RPMI7951 (cell line): ENCODE measurements around the gene AKR1B1. TPM values are rescaled to one million over a fixed set of nuclear protein-coding genes. Genes with fewer than 3 reads are reported as not detected.
"Not testable (repeated sequence)": the region's sequence is repeated elsewhere in the genome, so short reads cannot be mapped to it uniquely, and the experiment has no call there.

ENCODE experiments used
- DNase-seq: peaks from one replicate; pipeline ENCODE4 v3.0.0-alpha.2; 2012; ENCODE audit warnings: low read depth
- total RNA-seq: library from RNA; depleted of rRNA; stranded (reverse); fragments of >200 nt; shearing (Covaris generic); gene quantifications from 2 replicates; pipeline ENCODE4 v1.2.3, GENCODE V29; 2014; rRNA removed

Gene AKR1B1
- total RNA-seq: 353 and 358 TPM in 2 replicates

DNA sequence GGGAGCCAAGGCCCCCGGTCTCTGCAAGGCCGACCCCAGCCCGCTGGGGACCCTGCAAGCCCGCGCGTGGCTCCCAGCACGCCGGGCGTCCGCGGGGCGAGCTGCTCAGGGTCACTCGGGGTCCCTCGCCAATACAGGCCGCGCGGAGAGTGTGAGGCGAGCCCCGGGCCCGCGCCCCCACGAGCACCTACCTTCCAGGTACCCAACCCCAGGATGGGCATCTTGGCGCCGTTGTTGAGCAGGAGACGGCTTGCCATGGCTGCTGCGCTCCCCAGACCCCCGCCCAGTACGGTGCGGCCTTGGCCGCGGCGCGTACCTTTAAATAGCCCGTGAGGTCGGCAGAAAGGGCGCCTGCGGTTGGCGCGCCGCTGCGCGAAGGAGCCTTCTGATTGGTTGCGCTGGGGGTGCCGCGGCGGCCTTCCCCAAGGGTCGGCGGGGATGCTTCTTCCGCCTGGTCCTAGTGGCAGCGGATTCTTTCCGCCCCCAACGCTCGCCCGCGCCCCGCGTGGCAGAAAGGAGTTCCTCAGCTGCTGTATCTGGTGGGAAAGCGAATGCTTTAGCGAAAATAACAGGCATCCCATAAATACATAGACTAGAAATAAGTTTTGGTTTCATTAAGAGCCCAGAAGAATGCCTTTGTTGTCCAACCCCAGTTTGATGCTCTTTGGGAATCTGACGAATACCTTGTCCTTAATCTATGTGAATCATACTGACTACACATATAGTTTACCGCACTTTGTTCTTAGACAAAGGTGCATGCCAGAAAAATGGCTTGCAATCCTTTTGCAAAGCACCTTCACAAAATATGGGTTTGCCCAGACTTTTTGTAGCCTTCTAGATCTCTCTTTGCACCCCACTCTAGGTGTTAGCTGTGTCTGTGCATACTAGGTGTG is at the start of gene AKR1B1:
AKR1B1 (minus strand) TSS at position 295 of the 893 bp plus-strand sequence; CDS start at position 257, 38 bp downstream.
- peak; percentile 92 for DNase-seq

GRCh38 chr7:134505856-134506255 is 47.0 kb upstream of the AKR1B1 start:
- DNase-seq: no peak

- DNase-seq: peak; percentile 44
Measured at GRCh38 chr7:134504660-134505164, 45.8 kb upstream of the AKR1B1 start.

DNA sequence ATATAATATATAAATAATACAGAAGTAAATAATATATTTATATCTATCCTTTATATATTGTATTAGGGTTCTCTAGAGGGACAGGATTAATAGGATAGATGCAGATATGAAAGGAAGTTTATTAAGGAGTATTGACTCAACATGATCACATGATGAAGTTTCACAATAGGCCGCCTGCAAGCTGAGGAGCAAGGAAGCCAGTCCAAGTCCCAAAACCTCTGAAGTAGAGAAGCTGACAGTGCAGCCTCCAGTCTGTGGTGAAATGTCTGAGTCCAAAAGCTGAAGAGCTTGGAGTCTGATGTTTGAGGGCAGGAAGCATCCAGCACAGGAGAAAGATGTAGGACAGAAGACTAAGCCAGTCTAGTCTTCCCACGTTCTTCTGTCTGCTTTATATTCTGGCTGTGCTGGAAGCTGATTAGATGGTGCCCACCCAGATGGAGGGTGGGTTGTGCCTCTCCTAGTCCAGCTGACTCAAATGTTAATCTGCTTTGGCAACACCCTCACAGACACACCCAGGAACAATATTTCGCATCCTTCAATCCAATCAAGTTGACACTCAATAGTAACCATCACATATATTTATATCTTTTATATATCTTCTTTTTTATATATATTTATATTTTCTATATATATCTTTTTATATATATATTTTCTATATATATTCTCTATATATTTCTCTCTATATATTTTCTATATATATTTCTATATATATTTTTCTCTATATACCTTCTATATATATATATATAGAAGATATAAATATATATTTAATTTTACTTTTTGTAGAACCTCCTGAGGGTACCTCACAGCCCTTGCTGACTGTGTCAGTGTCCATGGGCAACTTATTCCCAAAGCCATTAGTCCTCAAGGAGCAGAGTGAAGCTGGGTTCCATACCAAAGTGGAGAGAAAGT is 43.8 kb upstream of the AKR1B1 start:
- DNase-seq: peak; percentile 53

DNA sequence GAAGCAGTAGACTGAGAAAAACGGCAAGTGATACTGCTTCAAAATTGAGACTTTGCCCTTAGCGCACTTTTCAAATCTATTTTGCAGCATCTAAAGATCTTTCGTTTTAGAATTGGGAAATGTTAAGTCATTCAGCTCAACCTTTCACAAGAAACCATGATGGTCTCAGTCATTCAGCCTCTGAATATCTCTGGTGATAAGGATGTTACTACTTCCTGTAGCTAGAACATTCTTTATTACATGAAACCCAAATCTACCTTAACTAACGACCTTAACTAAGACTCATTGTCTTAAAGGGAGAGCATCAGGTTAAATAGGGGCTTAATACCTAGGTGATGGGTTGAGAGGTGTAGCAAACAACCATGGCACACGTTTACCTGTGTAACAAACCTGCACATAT is 42.1 kb upstream of the AKR1B1 start:
- DNase-seq: no peak

DNA sequence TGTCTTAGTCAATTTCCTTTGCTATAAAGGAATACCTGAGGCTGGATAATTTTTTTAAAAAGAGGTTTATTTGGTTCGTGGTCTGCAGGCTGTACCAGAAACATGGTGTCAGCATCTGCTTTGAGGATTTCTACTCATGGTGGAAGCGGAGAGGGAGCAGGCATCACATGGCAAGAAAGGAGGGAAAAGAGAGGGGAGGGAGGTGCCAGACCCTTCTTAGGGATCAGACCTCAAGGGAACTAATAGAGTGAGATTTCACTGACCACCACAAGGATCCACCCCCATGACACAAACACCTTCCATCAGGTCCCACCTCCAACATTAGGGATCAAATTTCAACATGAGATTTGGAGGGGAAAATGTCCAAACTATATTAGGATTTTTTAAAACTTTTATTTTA is 41.5 kb upstream of the AKR1B1 start:
- DNase-seq: no peak

DNA sequence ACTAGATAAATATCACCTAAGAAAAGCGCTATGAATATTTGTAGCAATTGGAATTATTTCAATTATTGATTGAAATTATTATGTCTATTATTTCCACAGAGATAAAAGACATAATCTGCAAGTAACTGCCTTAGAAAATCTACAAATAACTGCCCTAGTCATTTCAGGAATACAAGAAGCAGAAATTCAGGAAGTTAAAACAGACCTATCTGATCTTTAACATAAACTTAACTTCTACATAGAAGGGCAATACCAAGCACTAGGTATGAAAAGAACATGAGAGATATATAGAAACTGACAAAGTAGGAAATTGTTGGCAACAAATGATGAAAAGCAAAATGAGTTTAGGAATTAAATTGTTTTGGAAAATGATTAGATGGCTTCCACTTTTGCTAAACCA is 36.6 kb upstream of the AKR1B1 start:
- DNase-seq: no peak

GRCh38 chr7:134493091-134493490 is 34.2 kb upstream of the AKR1B1 start:
- no peak for DNase-seq

DNA sequence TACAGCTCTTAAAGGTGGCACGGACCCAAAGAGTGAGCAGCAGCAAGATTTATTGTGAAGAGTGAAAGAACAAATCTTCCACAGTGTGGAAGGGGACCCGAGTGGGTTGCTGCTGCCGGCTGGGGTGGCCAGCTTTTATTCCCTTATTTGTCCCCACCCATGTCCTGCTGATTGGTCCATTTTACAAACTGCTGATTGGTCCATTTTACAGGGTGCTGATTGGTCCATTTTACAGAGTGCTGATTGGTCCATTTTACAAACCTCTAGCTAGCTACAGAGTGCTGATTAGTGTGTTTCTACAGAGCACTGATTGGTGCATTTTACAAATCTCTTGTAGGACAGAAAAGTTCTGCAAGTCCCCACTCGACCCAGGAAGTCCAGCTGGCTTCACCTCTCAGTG is 28.8 kb upstream of the AKR1B1 start:
- DNase-seq: not testable (repeated sequence)

GRCh38 chr7:134485203-134485602 is 26.3 kb upstream of the AKR1B1 start:
- no peak for DNase-seq

DNA sequence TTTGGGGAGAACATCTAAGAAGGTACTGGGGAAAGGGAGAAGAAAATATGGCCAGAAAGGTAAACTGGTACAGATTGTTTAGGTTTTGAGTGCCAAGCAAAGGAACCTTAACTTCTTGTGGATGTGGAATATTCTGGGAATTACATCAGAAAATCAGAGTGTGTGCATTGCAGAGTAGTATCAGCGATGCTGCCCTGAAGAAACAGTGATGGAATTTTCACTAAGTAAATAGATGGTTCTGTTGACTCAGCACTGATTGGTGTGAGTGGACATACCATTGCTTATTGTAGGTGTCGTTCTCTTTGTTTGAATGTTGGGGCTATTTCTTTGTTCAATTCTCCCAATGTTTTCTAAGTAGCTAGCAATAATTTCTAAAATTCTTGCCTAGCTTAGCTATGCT is 24.4 kb upstream of the AKR1B1 start:
- DNase-seq: no peak

DNA sequence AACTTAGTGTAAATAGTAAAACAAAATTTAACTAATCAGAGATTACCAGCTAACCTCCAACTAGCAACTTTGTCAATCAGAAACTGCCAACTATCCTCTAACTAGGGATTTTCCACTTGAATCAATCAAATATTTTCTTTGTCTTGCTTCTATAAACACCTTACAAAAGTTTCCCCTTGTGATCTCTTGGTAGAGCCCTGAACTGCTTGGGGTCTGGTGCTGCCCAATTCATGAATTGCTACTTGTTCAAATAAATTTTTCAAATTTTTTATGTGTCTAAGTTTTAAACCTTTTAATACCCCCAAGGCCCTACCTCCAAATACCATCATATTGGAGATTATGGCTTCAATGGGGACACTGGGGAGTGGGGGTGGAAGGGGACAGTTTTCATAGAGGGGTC is 24.0 kb upstream of the AKR1B1 start:
- no peak for DNase-seq

- no peak for DNase-seq
Measured at GRCh38 chr7:134481167-134481566, 22.3 kb upstream of the AKR1B1 start.

- peak; percentile 87 for DNase-seq
Measured at GRCh38 chr7:134480730-134481129, 21.8 kb upstream of the AKR1B1 start.

DNA sequence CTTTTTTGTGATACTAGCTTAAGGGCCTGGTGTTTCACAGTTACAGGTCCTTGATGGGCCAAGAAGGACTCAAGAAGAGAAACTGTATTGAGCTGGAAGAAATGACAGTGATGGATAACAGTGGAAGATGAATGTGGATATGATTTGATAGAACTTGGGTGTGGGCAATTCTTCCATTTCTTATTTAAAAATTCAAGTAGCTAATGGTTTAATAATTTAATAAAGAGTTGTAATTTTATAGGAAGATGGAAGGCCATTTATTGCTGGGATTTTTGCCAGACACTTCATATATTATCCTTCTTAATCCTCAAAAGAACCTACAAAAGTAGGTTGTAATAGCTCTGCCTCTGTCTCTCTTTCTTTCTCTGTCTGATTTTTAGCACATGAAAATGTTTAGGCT is 21.3 kb upstream of the AKR1B1 start:
- no peak for DNase-seq

- peak; percentile 17 for DNase-seq
Measured at GRCh38 chr7:134478707-134479106, 19.8 kb upstream of the AKR1B1 start.

DNA sequence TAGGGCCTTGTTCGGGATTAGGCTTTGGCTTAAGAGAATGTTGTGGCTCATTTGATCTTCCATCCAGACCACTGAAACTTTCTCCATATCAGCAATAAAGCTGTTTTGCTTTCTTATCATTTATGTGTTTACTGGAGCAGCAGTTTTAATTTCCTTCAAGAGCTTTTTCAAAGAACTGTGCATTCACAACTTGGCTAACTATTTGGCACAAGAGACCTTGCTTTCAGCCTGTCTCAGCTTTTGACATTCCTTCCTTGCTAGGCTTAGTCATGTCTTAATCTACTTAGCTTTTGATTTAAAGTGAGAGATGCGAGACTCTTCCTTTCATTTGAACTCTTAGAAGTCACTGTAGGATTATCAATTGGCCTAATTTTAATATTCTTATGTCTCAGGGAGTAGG is 19.1 kb upstream of the AKR1B1 start:
- peak; percentile 19 for DNase-seq

- no peak for DNase-seq
Measured at GRCh38 chr7:134476044-134476443, 17.1 kb upstream of the AKR1B1 start.

GRCh38 chr7:134474828-134475227 is 15.9 kb upstream of the AKR1B1 start:
- no peak for DNase-seq

- peak; percentile 65 for DNase-seq
Measured at GRCh38 chr7:134473861-134474291, 15.0 kb upstream of the AKR1B1 start.

DNA sequence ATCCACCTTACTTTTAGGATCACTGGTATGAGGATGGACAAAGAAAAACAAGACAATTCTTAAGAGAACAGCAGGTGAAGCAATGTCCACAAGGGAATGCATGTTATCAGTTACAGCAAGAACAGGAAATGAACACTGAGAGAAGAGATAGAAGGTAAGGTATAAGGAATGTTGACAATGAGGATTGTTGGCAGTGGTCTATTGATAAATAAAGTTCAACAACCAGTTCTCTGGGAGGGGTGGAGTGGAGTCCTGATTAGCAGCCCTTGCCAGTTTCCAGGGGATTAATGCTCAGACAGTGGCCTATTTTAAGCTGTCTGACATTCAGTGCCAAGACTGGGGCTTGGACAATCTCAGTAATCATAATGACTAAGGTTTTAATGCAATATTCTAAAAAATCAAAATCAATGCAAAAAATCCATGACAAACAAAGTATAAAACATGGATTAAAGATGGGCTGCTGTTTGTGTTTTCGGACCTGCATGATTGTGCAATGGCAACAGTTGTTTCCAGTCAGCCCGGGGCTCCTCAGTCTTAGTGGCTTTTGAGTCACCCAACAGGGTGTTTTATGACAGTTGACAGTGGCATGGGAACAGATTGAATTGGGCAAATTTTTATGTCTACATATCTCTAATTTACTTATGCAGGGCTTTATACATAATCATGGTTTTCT is 13.8 kb upstream of the AKR1B1 start:
- DNase-seq: no peak

- peak; percentile 87 for DNase-seq
Measured at GRCh38 chr7:134470864-134471263, 12.0 kb upstream of the AKR1B1 start.
